NCI-H2107 treated with DMSO at 0.1 percent for 48 hours (cell line): ENCODE results near the gene MRGPRD.
"Not testable (repeated sequence)": the region's sequence is repeated elsewhere in the genome, so short reads cannot be mapped to it uniquely, and the experiment has no call there.

ENCODE experiments used
- DNase-seq: peaks from one replicate; lab custom pipeline; 2025; ENCODE audit not compliant: unreplicated experiment; lab: John Stamatoyannopoulos, UW

The MRGPRD gene

GRCh38 chr11:68994161-68994893, 13.5 kb upstream of the MRGPRD start:
- no peak for DNase-seq

GRCh38 chr11:68993546-68993945, 12.8 kb upstream of the MRGPRD start:
- DNase-seq: no peak

- no peak for DNase-seq
These were observed 12.0 kb upstream of the MRGPRD start for GRCh38 chr11:68992743-68993255.

GRCh38 chr11:68990995-68991780, 10.4 kb upstream of the MRGPRD start:
- DNase-seq: no peak

- DNase-seq: no peak
These were observed 9.3 kb upstream of the MRGPRD start for GRCh38 chr11:68989936-68990606.

GRCh38 chr11:68988491-68988890, 7.7 kb upstream of the MRGPRD start:
- no peak for DNase-seq

- no peak for DNase-seq
These were observed 6.4 kb upstream of the MRGPRD start for GRCh38 chr11:68987211-68987610.

- no peak for DNase-seq
These were observed 3.0 kb upstream of the MRGPRD start for GRCh38 chr11:68983801-68984200.

GRCh38 chr11:68982134-68982533, 1.3 kb upstream of the MRGPRD start:
- no peak for DNase-seq

GRCh38 chr11:68979931-68980775, 633 bp downstream of the MRGPRD start:
- no peak for DNase-seq

- no peak for DNase-seq
These were observed 1.7 kb downstream of the MRGPRD start for GRCh38 chr11:68978931-68979594.

GRCh38 chr11:68978626-68978930, 2.2 kb downstream of the MRGPRD start:
- no peak for DNase-seq

GRCh38 chr11:68977781-68978625, 2.8 kb downstream of the MRGPRD start:
- DNase-seq: no peak

GRCh38 chr11:68976563-68976962, 4.2 kb downstream of the MRGPRD start:
- no peak for DNase-seq

GRCh38 chr11:68976095-68976494, 4.7 kb downstream of the MRGPRD start:
- DNase-seq: no peak

GRCh38 chr11:68974421-68975194, 6.2 kb downstream of the MRGPRD start:
- no peak for DNase-seq

GRCh38 chr11:68973706-68974105, 7.1 kb downstream of the MRGPRD start:
- DNase-seq: not testable (repeated sequence)

GRCh38 chr11:68973219-68973618, 7.6 kb downstream of the MRGPRD start:
- no peak for DNase-seq
